ENCODE measurements around the gene PACSIN2.

Gene PACSIN2

DNA sequence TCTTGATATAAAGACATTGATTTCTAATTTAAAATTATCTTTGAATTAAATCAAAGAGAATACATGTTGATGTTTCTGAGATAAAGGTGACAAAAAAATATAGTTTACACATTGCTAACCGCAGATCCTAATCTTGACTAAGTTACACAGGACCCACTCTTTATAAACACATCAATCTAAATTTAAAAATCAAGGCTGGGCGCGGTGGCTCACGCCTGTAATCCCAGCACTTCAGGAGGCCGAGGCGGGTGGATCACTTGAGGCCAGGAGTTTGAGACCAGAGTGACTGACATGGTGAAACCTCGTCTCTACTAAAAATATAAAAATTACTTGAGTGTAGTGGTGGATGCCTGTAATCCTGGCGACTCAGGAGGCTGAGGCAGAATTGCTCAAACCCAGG is 159.7 kb downstream of the PACSIN2 start:
- peak; percentile 23 for DNase-seq

DNA sequence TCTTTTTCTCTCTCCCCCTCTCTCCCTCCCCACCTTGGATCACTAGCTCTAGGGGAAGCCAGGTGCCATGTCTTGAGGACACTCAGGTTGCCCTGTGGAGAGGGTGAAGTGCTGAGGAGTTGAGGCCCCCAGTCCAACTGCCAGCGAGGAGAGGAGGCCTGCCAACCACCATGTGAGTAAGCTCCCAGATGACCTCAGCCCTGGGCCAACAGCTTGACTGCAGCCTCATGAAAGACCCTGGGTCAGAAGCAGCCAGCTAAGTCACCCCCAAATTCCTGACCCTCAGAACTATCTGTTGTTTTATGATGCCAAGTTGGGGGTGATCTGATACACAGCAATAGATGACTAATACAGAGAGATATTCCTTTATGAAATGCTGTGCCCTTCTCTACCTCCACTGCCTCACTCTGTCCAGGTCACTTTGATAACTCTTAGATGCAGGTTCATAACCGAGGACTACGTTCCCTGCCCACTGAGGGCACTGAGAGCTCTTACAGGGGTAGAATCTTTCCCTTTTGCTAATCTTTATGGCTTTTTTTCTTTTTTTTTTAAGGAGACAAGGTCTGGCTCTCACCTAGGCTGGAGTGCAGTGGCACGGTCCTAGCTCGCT is 165.9 kb downstream of the PACSIN2 start:
- no peak for DNase-seq

DNA sequence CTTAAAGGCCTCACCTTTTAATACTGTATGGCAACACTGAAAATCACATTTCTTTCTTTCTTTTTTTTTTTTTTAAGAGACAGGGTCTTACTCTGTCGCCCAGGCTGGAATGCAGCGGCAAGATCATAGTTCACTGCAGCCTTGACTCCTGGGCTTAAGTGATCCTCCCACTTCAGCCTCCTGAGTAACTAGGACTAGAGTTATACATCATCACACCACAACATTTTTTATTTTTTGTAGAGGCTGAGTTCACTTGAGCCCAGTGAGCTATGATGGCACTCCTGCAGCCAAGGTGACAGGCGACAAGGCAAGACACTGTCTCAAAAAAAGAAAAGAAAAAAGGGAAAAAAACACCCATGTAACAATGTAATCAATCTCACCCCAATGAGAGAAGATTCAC is 167.8 kb downstream of the PACSIN2 start:
- DNase-seq = no peak

DNA sequence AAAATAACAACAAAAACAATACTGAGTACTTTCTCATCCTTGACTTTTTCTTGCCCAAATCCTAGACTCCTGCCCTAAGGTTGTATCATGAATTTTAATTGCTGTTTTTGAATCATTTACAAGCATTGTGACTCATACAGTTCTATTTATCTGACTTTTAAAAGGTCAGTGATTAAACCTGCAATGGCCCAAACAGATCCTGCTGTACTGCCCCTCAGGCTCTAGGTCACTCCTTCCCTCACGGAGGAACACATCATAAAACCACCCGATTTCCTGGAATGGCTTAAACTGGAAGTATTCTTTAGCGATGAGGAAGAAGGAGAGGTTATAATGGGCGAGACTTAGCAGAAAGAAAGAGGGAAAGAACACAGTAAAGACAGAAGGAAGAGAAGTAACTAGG is 170.2 kb downstream of the PACSIN2 start:
- DNase-seq = peak; percentile 25

DNA sequence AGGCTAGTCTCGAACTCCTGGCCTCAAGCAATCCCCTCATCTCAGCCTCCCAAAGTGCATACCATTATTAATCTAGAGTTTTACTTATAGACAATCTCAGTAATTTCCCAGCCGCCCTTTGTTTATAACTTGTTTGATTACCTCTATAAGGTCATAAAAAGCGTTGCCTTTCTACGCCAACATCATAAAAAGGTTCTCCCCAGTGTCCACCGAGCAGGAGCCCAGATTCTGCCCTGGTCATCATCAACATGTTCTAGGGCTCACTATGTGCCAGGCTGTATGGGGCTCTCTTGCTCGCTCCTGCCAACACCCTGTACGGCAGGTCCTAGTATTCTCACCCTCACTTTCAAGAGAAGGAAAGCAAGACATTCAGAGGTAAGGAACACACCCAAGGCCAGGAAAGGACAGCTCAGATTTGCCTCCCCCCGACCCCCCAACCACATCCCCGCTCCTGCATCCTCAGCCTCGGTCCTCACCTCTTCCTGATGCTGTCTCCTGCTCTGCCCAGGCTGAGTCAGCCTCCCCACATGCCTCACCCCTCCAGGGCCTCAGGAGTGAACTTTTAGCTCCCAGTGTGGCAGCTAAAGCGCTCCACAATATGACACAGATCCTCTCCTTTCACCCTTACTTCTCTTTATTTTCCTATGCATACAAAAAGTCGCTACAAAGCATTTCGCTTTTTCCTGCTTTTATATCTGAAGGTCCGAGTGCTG is 172.1 kb downstream of the PACSIN2 start:
- no peak for DNase-seq

DNA sequence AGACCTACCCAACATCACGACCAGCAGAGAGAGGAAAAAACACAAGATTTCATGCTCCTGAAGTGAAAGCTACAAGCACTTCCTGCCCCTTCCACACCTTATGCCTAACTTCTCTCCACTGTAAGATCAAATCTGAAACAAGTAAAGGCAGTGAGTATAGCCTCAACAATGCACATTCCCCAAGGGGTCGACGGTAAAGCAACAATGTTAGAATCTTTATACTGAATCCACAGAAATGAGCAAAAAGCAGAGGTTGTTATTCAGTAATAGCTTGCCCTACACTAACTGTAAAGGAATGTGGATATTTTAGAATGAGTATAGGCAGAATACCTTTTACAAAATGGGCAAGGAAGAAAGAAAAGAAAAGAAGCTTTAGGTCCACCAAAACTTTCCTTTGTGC is 173.5 kb downstream of the PACSIN2 start:
- no peak for DNase-seq

DNA sequence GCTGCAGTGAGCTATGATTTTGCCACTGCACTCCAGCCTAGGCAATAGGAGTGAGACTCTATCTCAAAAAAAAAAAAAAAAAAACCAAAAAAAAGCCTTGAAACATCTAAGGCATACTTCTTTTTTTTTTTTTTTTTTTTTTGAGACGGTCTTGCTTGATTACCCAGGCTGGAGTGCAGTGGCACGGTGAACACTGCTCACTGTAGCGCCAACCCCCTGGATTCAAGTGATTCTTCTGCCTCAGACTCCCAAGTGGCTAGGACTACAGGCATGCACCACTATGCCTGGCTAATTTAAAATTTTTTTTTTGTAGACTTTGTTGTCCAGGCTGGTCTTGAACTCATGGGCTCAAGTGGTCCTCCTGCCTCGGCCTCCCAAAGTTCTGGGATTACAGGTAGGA is 177.4 kb downstream of the PACSIN2 start:
- no peak for DNase-seq

DNA sequence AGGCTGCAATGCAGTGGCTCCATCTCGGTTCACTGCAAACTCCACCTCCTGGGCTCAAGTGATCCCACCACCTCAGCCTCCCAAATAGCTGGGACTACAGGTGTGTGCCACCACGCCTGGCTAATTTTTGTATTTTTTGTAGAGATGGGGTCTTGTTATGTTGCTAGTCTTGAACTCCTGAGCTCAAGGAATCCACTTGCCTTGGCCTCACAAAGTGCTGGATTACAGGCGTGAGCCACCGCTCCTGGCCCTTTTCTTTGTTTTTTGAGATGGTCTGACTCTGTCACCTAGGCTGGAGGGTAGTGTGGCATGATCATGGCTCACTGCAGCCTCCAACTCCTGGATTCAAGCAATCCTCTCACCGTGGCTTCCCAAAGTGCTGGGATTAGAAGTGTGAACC is 178.9 kb downstream of the PACSIN2 start:
- DNase-seq = no peak

DNA sequence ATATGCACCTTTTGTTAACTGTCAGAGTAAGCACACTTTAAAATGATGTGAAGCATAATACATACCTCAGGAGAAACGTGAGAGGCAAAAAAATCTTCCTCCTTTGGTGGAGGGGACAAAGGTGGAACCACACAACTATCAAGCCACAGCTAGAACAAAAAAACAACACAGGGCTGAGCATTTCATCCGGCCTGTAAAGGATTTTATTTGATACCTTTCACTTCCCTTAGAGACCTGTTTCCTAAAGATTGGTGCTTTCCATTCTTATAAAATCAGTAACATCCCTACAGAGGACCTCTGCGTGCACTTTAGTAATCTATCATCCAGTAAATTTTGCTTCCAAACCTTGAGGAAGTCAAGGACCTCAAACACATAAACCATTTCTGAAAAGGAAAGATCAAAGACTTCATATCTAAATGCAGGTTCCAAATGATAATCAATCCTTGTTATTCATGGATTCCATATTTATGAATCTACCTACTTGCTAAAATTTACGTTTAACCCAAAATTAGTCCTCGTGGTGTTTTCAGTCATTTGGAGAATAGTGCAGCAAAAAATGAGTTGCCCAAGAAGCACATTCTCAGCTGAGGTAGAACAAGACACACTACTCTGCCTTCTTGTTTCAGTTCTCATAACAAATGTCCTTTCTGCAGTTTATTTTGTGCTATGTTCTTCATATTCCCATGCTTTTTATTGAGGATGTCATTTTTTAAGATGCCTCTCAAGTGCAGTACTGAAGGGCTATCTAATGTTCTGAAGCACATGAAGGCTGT is 180.6 kb downstream of the PACSIN2 start:
- no peak for DNase-seq

DNA sequence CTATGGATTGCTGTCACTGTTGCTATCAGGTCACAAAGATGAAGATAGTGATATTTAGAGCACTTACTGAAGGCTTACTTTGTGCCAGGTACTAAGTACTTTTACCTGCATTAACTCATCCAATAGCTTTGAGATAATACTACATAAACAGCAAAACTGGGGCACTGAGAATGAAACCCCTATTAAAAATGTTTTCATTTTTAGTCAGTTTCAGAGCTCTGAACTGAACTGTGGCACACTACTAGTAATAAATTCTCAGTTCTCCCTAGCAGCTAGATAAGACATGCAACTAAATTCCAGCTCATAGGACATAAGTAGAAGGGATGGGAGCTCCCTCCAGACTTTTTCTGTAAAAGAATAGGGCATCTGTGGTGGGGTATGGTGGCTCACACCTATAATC is 181.8 kb downstream of the PACSIN2 start:
- DNase-seq = no peak

DNA sequence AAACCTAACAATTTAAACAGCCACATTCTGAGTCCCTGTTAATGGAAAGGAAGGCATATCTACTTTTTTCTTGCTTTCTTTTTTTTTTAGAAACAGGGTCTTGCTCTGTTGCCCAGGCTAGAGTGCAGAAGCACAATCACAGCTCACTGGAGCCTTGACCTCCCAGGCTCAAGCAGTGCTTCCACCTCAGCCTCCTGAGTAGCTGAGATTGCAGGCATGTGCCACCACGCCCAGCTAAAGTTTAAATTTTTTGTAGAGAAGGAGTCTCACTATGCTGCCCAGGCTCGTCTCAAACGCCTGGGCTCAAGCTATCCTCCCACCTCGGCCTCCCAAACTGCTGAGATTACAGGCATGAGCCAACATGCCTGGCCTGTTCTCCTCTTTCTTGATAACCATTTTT is 183.2 kb downstream of the PACSIN2 start:
- no peak for DNase-seq

DNA sequence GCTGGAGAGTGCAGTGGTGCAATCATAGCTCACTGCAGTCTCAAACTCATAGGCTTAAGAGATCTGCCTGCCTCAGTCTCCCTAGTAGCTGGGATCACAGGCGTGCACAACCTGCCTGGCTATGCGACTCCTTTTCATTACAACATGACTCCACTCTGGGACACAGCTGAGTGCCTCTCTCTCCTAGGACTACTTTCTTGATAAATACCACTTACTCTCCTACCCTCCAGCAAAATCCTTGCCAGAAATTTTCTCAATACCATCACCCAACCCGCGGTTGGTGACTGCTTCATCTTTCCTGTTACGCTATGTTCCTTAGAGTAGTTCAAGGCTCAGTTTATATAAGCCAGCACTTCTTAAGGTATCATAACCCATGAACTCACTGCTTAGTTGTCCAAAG is 184.8 kb downstream of the PACSIN2 start:
- no peak for DNase-seq

DNA sequence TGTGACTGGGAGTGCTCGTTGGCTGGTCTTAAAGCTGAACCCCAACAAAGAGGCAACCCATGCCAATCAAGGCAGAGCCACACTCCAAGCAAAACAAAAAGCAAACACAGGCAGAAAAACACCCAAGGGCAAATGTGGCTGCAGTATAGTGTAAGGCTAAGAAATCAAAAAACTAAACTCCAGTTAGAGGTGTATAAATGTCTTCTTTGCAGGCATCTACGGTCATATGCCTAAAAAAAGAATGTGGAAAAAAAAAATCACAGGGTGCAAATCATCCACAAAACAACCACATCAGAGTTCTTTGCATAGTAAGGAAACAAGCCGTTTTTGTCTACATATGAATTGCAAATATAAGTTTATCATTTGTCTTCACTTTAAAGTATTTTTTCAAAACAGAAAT is 185.6 kb downstream of the PACSIN2 start:
- no peak for DNase-seq

DNA sequence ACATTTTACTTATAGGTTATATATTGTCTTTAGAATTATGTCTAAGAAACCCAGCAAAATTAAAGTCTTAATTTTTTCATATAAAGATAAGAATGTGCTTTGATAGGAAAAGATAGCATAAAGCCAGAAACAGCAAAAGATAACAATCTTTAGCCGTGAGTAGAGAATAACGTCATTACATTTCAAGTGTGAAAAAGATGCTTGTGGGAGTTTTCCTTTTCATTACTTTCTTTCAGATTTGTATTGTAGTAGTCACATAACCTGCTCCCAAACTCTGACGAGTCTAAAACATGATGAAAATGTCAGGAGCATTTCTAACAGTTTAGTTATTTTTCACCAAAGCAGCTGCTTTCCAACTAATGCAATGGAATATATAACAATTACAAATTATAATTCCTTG is 189.2 kb downstream of the PACSIN2 start:
- DNase-seq = no peak

DNA sequence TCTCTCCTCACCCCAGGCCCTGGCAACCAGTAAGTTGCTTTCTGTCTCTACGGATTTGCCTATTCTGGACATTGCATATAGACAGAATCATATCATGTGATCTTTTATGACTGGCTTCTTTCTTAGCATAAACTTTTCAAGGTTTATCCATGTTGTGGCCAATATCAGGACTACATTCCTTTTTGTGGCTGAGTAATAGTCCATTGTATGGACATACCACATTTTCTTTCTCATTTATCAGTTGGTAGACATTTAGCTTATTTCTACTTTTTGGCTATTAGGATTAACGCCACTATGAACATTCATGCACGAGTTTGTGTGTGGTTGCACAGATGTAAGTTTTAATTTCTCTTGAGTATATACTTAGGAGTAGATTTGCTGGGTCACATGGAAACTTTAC is 193.6 kb downstream of the PACSIN2 start:
- no peak for DNase-seq

DNA sequence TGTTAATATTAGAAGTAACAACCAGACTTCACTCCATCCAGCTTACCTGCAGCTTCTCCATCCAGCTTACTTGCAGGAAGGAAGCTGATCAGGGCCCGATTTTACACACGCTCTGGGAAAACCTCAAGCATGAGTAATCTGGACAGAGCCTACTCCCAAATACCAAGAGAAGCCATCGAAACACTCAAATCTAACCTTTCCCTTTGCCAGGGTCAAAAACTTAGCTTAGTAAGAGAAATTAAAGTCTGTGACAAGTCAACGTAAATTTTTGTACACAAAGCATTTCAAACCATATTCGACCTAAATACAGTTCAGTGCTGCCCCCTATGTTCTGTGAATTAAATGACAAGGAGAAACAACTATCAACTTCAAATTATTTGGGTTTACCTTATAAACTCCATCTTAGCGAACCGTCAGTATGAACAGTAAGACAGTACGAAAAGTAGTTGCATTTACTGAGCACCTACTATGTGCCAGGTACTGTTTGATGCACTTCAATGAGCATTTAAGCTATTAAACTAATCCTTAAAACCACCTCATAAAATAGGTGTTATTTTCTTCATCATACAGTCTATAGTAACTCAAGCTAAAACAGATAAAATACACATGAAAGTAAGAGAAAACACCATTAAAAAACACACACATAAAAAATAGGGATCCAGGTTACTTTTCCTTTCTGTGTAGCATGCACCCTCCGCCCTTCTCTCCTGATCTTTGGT is 194.7 kb downstream of the PACSIN2 start:
- peak; percentile 29 for DNase-seq

All from suppressor macrophage treated with lipopolysaccharide for 4 hours (primary cell).